Stimulated activated CD8-positive, alpha-beta memory T cell treated with anti-CD3 and anti-CD28 coated beads, Interleukin-2, amount 100 ng/mL, for 1 hour (primary cell): ENCODE results near the gene ACCSL.

Experiments used
- DNase-seq, 2 donors: peaks; one replicate each; pipeline ENCODE4 v3.0.0-alpha.2; 2020; ENCODE audit warnings: low read depth in 2 of 2

The ACCSL gene

DNA sequence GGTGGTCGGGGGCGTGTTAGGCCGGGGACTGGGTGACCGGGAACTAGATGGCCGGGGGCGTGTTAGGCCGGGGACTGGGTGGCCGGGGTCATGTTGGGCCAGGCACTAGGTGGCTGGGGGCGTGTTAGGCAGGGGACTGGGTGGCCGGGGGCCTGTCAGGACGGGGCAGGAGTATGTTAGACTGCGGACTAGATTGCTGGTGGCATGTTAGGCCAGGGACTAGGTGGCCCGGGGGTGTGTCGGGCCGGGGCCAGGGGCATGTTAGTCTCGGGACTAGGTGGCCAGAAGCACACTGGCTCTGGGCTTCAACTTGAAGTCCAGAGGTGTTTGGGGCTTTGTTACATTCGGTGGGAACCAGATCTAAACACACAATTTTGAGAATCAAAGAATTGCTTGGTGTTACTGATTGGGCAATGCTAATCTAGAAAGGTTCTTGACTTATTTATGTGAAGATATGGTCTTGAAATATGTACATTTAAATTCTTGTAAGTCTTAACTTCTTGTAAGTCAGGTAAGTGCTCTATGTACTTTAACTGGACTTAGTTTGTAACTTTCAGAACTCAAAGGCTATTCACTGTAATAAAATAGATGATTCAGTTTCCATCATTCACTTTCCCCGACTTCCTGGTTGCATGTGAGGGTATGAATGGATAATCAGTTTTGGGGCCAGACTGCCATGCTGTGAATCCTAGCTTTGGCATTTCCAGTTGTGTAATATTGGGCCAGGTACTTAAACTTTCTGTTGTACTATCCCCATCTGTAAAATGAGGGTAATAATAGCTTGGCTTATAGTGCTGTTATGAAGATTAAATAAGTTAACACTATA, 48.8 kb downstream of the ACCSL start:
- DNase-seq = no peak

DNA sequence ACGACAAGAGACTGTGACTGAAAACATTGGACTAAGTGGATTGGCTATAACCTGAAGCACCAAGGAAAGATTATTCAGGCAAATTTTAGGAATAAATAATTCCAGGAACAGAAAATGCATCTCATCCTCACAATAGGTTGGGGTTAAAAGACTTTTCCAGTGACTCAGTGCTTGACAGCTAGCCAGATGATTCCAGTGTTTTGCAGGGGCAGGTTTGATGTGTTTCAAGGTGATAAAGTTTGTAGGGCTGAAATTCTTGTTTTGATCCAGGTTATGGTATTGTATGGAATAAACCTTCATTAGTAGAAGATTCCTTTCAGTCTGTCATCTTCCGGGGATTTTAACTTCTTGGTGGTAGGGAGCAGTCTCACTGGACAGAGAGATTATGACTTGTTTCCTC, 50.0 kb downstream of the ACCSL start:
- no peak for DNase-seq

- DNase-seq = no peak
Observed at GRCh38 chr11:44101098-44101497, 53.3 kb downstream of the ACCSL start.

DNA sequence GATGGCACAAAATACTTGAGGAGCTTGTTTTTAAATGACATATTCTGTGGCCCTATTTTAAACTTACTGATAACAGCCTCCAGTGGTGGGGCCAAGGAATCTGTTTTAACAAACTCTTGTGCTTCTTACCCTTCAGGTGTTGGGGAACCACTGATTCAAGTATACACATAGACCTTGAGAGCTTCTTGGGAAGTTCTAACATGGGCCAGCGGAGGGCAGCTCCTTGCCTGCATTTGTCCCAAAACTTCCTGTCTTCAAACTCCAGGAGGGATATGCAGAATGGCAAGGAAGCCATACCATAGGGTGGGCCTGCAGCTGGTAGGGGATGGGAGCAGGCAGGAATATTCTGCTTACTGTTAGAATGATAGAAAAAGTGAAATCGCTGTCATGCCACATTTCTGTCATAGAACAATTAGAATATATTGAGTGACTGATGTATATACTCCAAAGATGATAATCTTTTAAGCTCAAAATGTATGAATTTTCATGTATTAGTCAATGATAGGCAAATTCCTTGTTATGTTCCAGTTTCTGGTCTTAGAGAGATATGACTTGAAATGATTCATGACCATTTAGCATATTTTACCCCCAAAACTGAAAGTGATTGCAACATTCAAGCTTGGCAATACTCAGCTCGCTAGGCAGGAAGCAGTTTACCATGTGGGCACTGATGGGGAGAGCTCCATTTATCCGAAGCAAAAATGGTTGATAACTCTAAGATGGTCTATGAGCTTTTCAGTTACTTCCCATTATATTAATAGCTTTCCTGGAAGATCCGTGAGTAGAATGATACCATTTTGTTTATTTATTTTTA, 56.9 kb downstream of the ACCSL start:
- DNase-seq = no peak

DNA sequence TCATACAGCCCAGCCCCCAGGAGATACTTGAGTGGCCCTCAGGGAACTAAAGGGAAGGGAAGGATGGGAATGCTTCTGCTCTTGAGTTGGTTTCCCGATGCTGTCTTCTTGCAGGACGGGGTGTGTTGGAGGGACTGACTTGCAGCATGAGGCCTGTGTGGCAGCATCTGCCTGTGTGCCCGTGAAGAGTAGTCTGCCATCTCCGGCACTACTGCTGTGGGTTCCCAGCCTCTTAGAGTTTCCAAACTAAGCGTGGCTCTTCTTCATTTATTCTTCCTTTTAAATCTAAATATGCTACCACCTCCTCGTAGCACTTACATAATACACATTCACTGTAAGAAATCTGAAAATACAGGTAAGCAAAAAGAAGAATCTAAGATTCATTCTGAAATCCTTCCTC, 60.5 kb downstream of the ACCSL start:
- no peak for DNase-seq
